ENCODE data around the gene CDH5. TPM values are rescaled to one million over a fixed set of nuclear protein-coding genes. Genes with fewer than 3 reads are reported as not detected.

CDH5 gene
- total RNA-seq, 2 donors from 2014 or later: 10.4 to 15.8 TPM

- 87 to 91% methylated on average over 11 to 12 of the region's 13 CpGs for WGBS, 2 donors
- no peak for DNase-seq
- Histone ChIP-seq H3K4me1 (no peaks in the 10 kb centered on the region), H3K27me3 (no peaks in the 10 kb centered on the region), H3K27ac (no peak overlapping the region), H3K9me3 (no peaks in the 10 kb centered on the region), H3K4me3 (no peak overlapping the region), H3K36me3 (replicated peaks in 1 of 2; ENCODE audit: insufficient read depth in 1 of 2, low read depth in 2 of 2) (no peaks in the 10 kb centered on the region)
- no peak for ATAC-seq
- TF ChIP-seq POLR2A (IDR thresholded peaks at IDR 0.05) (no peak), CTCF (IDR thresholded peaks at IDR 0.05) (no peak)
- intact Hi-C loops (cut with DNase I): no loop called here
These were observed 23.0 kb downstream of the CDH5 start for GRCh38 chr16:66389256-66390176.

GRCh38 chr16:66390346-66391108 is 24.0 kb downstream of the CDH5 start:
- Histone ChIP-seq H3K27ac (no peak overlapping the region), H3K36me3 (replicated peaks in 1 of 2; ENCODE audit: insufficient read depth in 1 of 2, low read depth in 2 of 2) (no peaks in the 10 kb centered on the region), H3K4me1 (no peaks in the 10 kb centered on the region), H3K27me3 (no peaks in the 10 kb centered on the region), H3K4me3 (no peak overlapping the region), H3K9me3 (no peaks in the 10 kb centered on the region)
- intact Hi-C loops (cut with DNase I): no loop called here
- TF ChIP-seq POLR2A (IDR thresholded peaks at IDR 0.05) (no peak), CTCF (IDR thresholded peaks at IDR 0.05) (no peak)
- DNase-seq (no peak), ATAC-seq (no peak)
- WGBS, 2 donors: 66 to 78% methylated on average over 7 to 14 of the region's 14 CpGs

- intact Hi-C loops (cut with DNase I): no loop called here
- no peaks in the 10 kb centered on the region for H3K4me1 ChIP-seq
- no peaks in the 10 kb centered on the region for H3K27me3 ChIP-seq
- no peak for ATAC-seq
- TF ChIP-seq POLR2A (IDR thresholded peaks at IDR 0.05): no peak
- no peak for TF ChIP-seq CTCF (IDR thresholded peaks at IDR 0.05)
- 83 to 84% methylated on average over 16 to 18 of the region's 18 CpGs for WGBS, 2 donors
- no peak for DNase-seq
- no peaks in the 10 kb centered on the region for H3K9me3 ChIP-seq
- H3K36me3 ChIP-seq (replicated peaks in 1 of 2; ENCODE audit: insufficient read depth in 1 of 2, low read depth in 2 of 2): no peaks in the 10 kb centered on the region
- H3K27ac ChIP-seq: no peak overlapping the region
- no peak overlapping the region for H3K4me3 ChIP-seq
These were observed 25.5 kb downstream of the CDH5 start for GRCh38 chr16:66391726-66392670.

- TF ChIP-seq POLR2A (IDR thresholded peaks at IDR 0.05): no peak
- TF ChIP-seq CTCF (IDR thresholded peaks at IDR 0.05): no peak
- Histone ChIP-seq H3K27me3 (no peaks in the 10 kb centered on the region), H3K27ac (no peak overlapping the region), H3K4me3 (no peak overlapping the region), H3K4me1 (no peaks in the 10 kb centered on the region), H3K36me3 (replicated peaks in 1 of 2; ENCODE audit: insufficient read depth in 1 of 2, low read depth in 2 of 2) (no peaks in the 10 kb centered on the region), H3K9me3 (no peaks in the 10 kb centered on the region)
- ATAC-seq (no peak), DNase-seq (no peak)
- WGBS, 2 donors: 87 to 92% methylated on average over 7 of the region's 7 CpGs
- intact Hi-C loops (cut with DNase I): no loop called here
These were observed 29.5 kb downstream of the CDH5 start for GRCh38 chr16:66395806-66396555.

Data from body of pancreas (tissue), 4 donors.